ENCODE measurements around the gene ATF6. TPM values are rescaled to one million over a fixed set of nuclear protein-coding genes. Genes with fewer than 3 reads are reported as not detected.
A peak's percentile ranks its signal among the peaks of the same experiment; 100 is the strongest.
"Not testable (repeated sequence)": the region's sequence is repeated elsewhere in the genome, so short reads cannot be mapped to it uniquely, and the experiment has no call there.

ATF6 gene
- total RNA-seq, 1 donor from 2014 or later, result 25.3 TPM

DNA sequence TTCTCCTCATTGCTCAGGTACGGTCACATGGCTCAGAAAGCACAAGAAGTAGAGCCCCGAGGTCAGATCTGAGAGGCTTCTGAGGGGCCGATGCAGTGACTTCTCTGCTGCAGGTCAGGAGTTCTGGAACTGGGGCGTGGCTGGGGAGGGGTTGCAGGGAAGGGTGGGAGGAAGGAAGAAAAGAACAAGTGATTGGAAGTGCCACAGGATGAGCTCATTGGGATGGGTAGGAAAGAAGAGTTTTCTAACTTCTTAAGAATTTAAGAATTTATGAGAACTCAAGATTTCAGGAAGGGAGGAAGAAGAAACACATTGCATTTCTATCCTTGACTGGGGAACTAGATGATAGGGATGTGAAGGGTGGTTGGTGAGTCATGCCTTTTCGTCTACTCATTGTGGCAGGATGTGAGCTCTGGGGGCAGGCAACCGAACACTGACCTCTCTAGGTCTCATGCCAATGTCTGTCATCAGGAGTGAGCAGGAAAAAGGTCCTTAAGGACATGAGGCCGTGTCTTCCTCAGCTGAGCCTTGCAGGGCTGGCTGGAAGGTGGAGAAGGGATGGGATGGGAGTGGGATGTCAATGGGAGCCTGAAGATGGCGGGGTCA is 44.3 kb upstream of the ATF6 start:
- Histone ChIP-seq H3K4me3 (ENCODE audit: low read depth, low read length) (no peak overlapping the region), H3K36me3 (ENCODE audit: control insufficient read depth, insufficient read depth, low read length) (no peaks in the 10 kb centered on the region), H3K27me3 (ENCODE audit: control insufficient read depth, insufficient read depth, low read length) (no peaks in the 10 kb centered on the region)
- FAIRE-seq, result no peak
- TF ChIP-seq, protein P1, sequence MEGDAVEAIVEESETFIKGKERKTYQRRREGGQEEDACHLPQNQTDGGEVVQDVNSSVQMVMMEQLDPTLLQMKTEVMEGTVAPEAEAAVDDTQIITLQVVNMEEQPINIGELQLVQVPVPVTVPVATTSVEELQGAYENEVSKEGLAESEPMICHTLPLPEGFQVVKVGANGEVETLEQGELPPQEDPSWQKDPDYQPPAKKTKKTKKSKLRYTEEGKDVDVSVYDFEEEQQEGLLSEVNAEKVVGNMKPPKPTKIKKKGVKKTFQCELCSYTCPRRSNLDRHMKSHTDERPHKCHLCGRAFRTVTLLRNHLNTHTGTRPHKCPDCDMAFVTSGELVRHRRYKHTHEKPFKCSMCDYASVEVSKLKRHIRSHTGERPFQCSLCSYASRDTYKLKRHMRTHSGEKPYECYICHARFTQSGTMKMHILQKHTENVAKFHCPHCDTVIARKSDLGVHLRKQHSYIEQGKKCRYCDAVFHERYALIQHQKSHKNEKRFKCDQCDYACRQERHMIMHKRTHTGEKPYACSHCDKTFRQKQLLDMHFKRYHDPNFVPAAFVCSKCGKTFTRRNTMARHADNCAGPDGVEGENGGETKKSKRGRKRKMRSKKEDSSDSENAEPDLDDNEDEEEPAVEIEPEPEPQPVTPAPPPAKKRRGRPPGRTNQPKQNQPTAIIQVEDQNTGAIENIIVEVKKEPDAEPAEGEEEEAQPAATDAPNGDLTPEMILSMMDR (IDR thresholded peaks at IDR 0.05; ENCODE audit: insufficient read depth, low read length, severe bottlenecking), result no peak
- peak; percentile 65 for DNase-seq (ENCODE audit: low read depth)

DNA sequence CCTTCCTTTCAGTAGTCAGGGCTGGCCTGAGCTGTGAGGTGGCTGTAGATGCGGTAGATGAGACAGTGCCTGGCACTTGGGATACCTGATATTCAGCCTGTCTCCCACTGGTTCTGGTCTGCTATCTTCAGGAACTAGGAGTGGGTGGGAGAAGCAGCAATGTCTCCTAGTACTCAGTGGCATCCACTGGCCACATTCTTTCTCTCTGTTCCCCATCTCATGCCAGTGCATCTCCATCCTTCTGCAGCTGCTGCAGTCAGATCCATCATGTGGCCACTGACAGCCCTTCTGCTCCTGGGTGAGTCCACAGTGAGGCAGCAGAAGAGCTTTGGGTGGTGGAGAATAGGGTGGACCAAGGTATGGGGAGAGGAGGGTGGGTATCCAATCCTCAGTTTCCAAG is 43.7 kb upstream of the ATF6 start:
- TF ChIP-seq, protein P1 (IDR thresholded peaks at IDR 0.05; ENCODE audit: insufficient read depth, low read length, severe bottlenecking), result no peak
- no peaks in the 10 kb centered on the region for H3K36me3 ChIP-seq (ENCODE audit: control insufficient read depth, insufficient read depth, low read length)
- DNase-seq (ENCODE audit: low read depth) (no peak), FAIRE-seq (no peak)
- H3K4me3 ChIP-seq (ENCODE audit: low read depth, low read length), result no peak overlapping the region
- H3K27me3 ChIP-seq (ENCODE audit: control insufficient read depth, insufficient read depth, low read length), result no peaks in the 10 kb centered on the region

DNA sequence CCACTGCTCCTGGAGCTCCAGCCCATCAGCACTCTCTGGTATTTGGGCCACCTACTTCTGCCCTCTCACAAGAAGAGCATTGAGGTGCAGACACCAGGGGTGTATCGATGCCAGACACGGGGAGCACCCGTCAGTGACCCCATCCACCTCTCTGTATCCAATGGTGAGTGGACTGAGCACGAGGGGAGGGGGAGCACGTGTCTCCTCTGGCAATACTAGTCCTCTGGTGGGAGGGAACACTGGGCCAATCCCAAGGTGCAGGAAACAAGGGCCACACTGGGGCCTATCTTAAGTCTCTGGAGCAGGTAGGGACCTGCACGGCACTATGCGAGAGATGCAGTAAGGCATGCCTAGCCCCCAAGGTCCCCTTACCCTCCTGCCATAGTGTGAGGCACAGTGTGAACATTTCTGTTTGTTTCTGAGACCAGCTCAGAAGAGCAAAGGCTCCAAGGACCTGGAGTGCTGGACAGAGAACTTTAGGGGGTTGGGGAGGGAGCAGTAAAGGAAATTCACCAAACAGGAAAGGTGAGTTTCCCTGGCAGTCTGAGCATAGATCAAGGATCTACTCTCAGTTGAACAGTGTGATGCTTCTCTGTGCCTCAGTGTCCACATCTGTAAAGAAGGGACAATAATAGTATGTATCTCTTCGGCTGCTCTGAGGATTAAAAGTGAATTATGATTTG is 42.5 kb upstream of the ATF6 start:
- Histone ChIP-seq H3K27me3 (ENCODE audit: control insufficient read depth, insufficient read depth, low read length) (no peaks in the 10 kb centered on the region), H3K4me3 (ENCODE audit: low read depth, low read length) (no peak overlapping the region), H3K36me3 (ENCODE audit: control insufficient read depth, insufficient read depth, low read length) (no peaks in the 10 kb centered on the region)
- TF ChIP-seq, protein P1 (IDR thresholded peaks at IDR 0.05; ENCODE audit: insufficient read depth, low read length, severe bottlenecking), result no peak
- no peak for FAIRE-seq
- DNase-seq (ENCODE audit: low read depth), result peak; percentile 62

DNA sequence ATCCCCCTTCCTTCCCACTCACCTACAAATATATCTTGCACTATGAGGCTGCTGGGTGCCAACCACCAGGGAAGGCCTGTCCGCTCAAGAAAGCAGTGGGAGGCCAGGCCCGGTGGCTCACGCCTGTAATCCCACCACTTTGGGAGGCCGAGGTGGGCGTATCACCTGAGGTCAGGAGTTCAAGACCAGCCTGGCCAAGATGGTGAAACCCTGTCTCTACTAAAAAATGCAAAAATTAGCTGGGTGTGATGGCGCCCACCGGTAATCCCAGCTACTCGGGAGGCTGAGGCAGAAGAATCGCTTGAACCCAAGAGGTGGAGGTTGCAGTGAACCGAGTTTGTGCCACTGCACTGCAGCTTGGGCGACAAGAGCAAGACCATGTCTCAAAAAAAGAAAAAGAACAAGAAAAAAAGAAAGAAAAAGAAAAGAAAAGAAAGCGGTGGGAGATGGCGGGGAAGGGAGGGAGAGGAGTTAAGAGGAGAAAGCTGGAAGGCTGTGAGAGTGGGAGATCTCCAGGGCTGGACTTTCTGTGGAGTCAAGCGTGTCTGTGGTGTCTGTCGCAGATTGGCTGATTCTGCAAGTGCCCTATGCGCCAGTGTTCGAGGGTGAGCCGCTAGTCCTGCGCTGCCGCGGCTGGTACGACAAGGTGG is 40.7 kb upstream of the ATF6 start:
- H3K27me3 ChIP-seq (ENCODE audit: control insufficient read depth, insufficient read depth, low read length); H3K36me3 ChIP-seq (ENCODE audit: control insufficient read depth, insufficient read depth, low read length); FAIRE-seq; DNase-seq (ENCODE audit: low read depth): not testable (repeated sequence)
- H3K4me3 ChIP-seq (ENCODE audit: low read depth, low read length), result peak overlapping the region; percentile 65

DNA sequence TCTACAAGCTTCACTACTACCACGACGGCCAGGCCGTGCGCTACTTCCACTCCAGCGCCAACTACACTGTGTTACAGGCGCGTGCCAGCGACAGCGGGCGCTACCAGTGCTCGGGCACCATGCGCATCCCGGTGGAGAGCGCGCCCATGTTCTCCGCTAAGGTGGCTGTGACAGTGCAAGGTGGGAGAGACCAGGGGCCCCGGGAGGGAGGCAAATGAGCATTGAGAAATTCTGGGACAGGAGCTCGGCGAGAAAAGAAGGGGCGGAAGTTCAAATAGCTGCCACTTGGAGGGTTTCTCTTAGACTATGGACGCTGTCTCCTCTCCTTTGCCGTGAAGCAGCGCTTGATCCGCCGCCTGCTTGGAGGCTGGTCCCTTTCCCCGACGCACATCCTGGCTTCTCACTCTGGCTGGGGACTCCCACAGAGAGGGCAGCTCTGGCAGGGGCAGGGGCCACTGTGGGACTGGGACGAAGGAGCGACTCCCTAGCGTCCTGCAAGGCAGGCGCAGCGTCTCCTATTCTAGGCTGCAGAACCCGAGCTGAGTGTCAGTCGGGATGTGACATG is 40.1 kb upstream of the ATF6 start:
- Histone ChIP-seq H3K27me3 (ENCODE audit: control insufficient read depth, insufficient read depth, low read length) (no peaks in the 10 kb centered on the region), H3K36me3 (ENCODE audit: control insufficient read depth, insufficient read depth, low read length) (no peaks in the 10 kb centered on the region), H3K4me3 (ENCODE audit: low read depth, low read length) (peak overlapping the region; percentile 65)
- no peak for DNase-seq (ENCODE audit: low read depth)
- TF ChIP-seq, protein P1 (IDR thresholded peaks at IDR 0.05; ENCODE audit: insufficient read depth, low read length, severe bottlenecking), result peak; percentile 40
- no peak for FAIRE-seq
